ENCODE data around the gene BBS1.

Gene BBS1

DNA sequence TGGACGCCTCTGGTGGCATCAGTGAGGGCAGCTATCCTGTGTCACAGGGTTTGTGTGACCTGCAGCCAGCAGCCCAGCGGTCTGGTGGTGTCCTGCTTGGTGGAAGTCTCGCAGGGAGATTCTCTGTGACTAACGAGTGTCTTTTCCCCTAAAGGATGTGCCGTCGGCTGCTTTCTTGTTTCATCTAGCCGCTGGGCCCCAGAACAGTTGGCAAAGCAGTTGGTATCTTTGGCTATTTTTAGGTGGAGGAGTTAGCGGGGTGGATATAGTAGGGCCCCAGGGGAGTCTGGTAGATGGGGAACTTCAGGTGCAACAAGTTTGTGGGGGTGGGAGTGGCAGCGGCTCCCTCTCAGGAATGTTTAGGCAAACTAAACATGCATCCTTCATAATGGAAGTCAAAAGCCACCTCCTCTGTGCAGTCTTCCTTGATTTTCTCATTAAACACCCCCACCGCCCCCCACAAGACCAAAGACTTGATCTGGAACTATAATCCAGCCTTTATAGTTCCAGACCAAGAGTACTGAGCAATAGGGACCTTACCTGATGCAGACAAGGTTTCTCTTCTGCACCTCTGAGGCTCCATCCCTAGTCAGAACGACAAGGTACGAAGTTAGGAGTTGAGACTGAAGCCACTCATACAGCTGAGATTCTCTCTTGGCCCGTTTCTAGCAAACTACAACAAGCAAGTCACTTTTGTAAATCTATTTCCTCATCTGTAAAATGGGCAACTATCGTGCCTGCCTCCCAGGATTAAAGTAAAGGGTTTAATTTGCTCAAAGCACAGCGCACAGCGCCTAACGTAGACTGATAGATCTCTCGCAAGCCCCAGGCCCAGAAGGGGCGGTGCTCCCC lies 44.8 kb upstream of the BBS1 start:
- peak overlapping the region; percentile 62 to 69 for H3K4me3 ChIP-seq (ENCODE audit: low read depth in 1 of 2, low read length in 1 of 2)
- H3K36me3 ChIP-seq: no peaks in the 10 kb centered on the region
- peak overlapping the region; percentile 14 for H3K27ac ChIP-seq
- TF ChIP-seq, protein P1, sequence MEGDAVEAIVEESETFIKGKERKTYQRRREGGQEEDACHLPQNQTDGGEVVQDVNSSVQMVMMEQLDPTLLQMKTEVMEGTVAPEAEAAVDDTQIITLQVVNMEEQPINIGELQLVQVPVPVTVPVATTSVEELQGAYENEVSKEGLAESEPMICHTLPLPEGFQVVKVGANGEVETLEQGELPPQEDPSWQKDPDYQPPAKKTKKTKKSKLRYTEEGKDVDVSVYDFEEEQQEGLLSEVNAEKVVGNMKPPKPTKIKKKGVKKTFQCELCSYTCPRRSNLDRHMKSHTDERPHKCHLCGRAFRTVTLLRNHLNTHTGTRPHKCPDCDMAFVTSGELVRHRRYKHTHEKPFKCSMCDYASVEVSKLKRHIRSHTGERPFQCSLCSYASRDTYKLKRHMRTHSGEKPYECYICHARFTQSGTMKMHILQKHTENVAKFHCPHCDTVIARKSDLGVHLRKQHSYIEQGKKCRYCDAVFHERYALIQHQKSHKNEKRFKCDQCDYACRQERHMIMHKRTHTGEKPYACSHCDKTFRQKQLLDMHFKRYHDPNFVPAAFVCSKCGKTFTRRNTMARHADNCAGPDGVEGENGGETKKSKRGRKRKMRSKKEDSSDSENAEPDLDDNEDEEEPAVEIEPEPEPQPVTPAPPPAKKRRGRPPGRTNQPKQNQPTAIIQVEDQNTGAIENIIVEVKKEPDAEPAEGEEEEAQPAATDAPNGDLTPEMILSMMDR (IDR thresholded peaks at IDR 0.05): no peak
- no peaks in the 10 kb centered on the region for H3K9me3 ChIP-seq
- peaks cover 12 to 20% of the 10 kb centered on the region in 2 experiments for H3K4me1 ChIP-seq (ENCODE audit: control insufficient read depth in 1 of 2, insufficient read depth in 1 of 2, low read depth in 1 of 2, low read length in 1 of 2)
- peaks cover 46% of the 10 kb centered on the region for H3K27me3 ChIP-seq

DNA sequence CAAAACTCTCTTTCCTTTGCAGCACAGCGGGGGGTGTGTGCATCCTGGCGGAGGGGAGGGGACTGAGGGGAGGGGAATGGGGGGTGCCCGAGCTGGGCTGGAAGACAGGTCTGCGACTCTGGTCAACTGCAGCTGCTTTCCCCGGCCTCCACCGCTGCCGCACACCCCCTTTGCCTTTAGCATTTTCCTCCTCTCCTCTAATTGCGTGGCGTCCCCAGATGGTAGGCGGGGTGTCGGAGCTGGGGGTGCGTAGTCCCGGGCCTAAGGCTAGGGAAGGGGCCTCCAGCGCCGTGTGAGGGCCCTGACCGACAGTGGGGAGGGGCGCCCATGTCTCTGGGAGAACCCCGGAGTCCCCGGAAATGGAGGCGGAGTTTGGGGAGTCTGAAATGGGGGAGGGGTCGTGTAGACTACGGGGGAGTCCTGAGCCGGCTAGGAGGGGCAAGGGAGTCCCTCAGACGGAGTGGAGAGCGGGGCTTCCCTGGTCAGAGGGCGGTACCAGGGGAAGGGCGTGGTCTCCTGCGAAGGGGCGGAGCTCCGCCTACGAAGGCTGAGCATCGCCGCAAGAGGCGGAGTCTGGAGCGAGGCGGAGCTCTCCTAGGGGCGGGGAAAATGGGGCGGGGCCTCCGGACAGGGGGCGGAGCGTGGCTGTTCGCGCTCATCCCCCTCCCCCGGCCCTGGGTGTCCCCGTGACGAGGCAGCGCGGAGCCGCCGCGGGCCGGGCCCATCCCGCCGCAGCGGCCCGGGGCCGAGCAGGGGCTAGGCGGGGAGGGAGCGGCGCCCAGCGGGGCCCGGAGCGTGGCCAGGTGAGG lies 44.0 kb upstream of the BBS1 start, which contains the start of gene PELI3:
Gene PELI3 (plus strand): TSS at position 681 of the 809 bp plus-strand sequence. CDS start 1,224 bp downstream, outside the sequence.
- H3K4me1 ChIP-seq (ENCODE audit: control insufficient read depth in 1 of 2, insufficient read depth in 1 of 2, low read depth in 1 of 2, low read length in 1 of 2): peaks cover 12 to 20% of the 10 kb centered on the region in 2 experiments
- H3K27ac ChIP-seq: peak within 1 kb of the TSS; percentile 14
- no peaks in the 10 kb centered on the region for H3K9me3 ChIP-seq
- TF ChIP-seq, protein P1 (IDR thresholded peaks at IDR 0.05): no peak
- H3K4me3 ChIP-seq (ENCODE audit: low read depth in 1 of 2, low read length in 1 of 2): peak within 1 kb of the TSS; percentile 62 to 69
- no peaks in the 10 kb centered on the region for H3K36me3 ChIP-seq
- peaks cover 46% of the 10 kb centered on the region for H3K27me3 ChIP-seq

DNA sequence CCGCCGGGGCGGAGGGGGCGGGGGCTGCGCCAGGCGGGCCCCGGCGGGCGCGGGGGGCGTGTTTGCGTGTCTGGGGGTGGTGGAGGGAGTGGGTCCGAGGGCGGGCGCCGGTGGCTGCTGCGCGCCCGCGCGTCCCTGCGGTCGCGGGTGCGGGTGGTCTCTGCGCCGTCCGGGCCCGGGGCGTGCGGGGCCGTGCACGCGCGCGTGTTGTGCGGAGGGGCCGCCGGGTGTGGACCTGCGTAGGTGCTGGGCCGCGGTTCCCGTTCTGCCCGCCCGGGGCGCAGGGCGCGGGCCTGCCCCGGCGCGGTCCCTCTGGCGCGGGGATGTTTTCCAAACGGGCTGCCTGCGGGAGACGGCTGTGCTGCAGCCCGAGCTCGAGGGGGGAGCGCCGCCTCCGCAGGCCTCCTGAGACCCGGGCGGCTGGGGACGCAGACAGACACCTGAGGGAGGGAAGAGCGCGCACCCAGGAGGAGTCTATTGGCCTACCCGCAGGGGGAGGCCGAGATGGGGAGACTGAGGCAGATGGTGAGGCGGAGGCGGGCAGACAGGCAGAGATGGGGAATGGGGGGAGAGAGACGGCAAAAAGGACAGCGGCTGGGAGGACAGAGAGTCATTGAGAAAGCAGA lies 43.3 kb upstream of the BBS1 start:
- H3K27ac ChIP-seq: peak overlapping the region; percentile 14
- TF ChIP-seq, protein P1 (IDR thresholded peaks at IDR 0.05): peak; percentile 20

DNA sequence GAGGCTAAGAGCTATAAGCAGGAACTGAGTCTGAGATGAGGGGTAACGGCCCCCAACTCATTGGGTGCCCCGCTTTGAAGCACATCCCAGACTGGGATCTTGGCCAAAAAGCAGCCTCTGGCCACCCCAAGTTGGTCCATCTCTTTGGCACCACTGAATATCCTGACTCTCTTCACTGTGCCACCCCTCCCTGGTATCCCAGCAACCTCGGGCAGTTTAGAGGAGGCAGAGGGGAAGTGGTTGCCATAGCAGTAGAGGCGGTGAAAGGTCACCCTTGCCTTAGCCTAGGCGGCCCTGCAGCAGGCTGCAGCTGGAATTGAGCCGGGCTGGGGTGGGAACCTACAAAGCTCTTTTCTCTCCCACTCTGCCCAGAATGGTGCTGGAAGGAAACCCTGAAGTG lies 42.7 kb upstream of the BBS1 start:
- Histone ChIP-seq H3K4me3 (ENCODE audit: low read depth in 1 of 2, low read length in 1 of 2) (peak overlapping the region; percentile 55 to 62), H3K9me3 (no peaks in the 10 kb centered on the region), H3K27me3 (peaks cover 46% of the 10 kb centered on the region), H3K27ac (no peak overlapping the region), H3K36me3 (no peaks in the 10 kb centered on the region), H3K4me1 (ENCODE audit: control insufficient read depth in 1 of 2, insufficient read depth in 1 of 2, low read depth in 1 of 2, low read length in 1 of 2) (peaks cover 12 to 14% of the 10 kb centered on the region in 2 experiments)
- TF ChIP-seq, protein P1 (IDR thresholded peaks at IDR 0.05): no peak

More for the DNA sequence above, 43.3 kb upstream of the BBS1 start:
- peaks cover 12 to 18% of the 10 kb centered on the region in 2 experiments for H3K4me1 ChIP-seq (ENCODE audit: control insufficient read depth in 1 of 2, insufficient read depth in 1 of 2, low read depth in 1 of 2, low read length in 1 of 2)
- no peaks in the 10 kb centered on the region for H3K9me3 ChIP-seq
- H3K36me3 ChIP-seq: no peaks in the 10 kb centered on the region
- peaks cover 46% of the 10 kb centered on the region for H3K27me3 ChIP-seq
- peak overlapping the region; percentile 55 to 62 for H3K4me3 ChIP-seq (ENCODE audit: low read depth in 1 of 2, low read length in 1 of 2)

DNA sequence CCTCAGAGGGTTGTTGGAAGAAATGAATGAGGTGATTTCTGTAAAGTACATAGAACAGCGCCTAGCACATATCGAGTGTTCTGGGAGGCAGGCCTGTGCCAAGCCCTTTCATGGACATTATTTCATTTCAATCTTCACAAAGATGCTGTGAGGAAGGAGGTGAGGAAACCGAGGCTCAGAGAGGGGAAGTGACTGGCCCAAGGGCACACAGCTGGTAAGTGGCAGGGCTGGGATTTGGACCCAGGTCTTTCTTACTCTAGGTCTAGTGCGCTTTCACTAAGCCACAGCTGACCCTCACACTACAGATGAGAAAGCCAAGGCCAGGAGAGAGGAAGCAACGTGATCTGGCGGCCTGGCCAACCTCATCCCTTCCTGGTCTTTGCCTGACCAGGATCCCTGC lies 41.7 kb upstream of the BBS1 start:
- Histone ChIP-seq H3K27me3 (peaks cover 46% of the 10 kb centered on the region), H3K27ac (no peak overlapping the region), H3K9me3 (no peaks in the 10 kb centered on the region), H3K4me3 (ENCODE audit: low read depth in 1 of 2, low read length in 1 of 2) (no peak overlapping the region), H3K36me3 (no peaks in the 10 kb centered on the region), H3K4me1 (ENCODE audit: control insufficient read depth in 1 of 2, insufficient read depth in 1 of 2, low read depth in 1 of 2, low read length in 1 of 2) (peaks cover 12 to 14% of the 10 kb centered on the region in 2 experiments)
- TF ChIP-seq, protein P1 (IDR thresholded peaks at IDR 0.05): no peak
